ENCODE measurements around the gene SEZ6L2.
A peak's percentile ranks its signal among the peaks of the same experiment; 100 is the strongest.

The SEZ6L2 gene

GRCh38 chr16:29904947-29905346 is 5.6 kb upstream of the SEZ6L2 start:
- Mint-ChIP-seq H3K27me3 (peaks cover 17% of the 10 kb centered on the region), H3K9me3 (no peaks in the 10 kb centered on the region), H3K36me3 (no peaks in the 10 kb centered on the region), H3K27ac (no peak overlapping the region), H3K4me1 (peaks cover 8% of the 10 kb centered on the region), H3K4me3 (no peak overlapping the region)
- CTCF ChIA-PET = no interaction called here
- no peak for DNase-seq

GRCh38 chr16:29903590-29903989 is 4.2 kb upstream of the SEZ6L2 start:
- Mint-ChIP-seq H3K4me3 (no peak overlapping the region), H3K9me3 (no peaks in the 10 kb centered on the region), H3K27me3 (peaks cover 31% of the 10 kb centered on the region), H3K36me3 (no peaks in the 10 kb centered on the region), H3K27ac (no peak overlapping the region), H3K4me1 (peaks cover 13% of the 10 kb centered on the region)
- CTCF ChIA-PET = interaction anchor here (0.6 kb wide), 1 partner anchor 244 kb away, joined by 3 read pairs; no protein-coding TSS in a partner anchor
- DNase-seq = no peak

DNA sequence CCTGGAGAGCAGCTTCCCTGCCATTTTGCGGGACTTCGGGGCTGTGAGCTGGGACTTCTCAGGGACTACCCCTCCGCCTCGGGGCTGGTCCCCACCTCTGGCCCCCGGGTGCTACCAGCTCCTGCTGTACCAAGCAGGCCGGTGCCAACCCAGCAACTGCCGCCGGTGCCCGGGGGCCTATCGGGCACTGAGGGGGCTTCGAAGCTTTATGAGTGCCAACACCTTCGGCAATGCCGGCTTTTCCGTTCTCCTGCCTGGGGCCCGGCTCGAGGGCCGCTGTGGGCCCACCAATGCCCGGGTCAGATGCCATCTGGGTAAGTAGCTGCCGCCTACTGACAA is 2.2 kb upstream of the SEZ6L2 start:
- H3K27me3 Mint-ChIP-seq = peaks cover 51% of the 10 kb centered on the region
- DNase-seq = no peak
- no peaks in the 10 kb centered on the region for H3K9me3 Mint-ChIP-seq
- CTCF ChIA-PET = no interaction called here
- H3K4me1 Mint-ChIP-seq = peaks cover 13% of the 10 kb centered on the region
- H3K4me3 Mint-ChIP-seq = no peak overlapping the region
- no peak overlapping the region for H3K27ac Mint-ChIP-seq
- no peaks in the 10 kb centered on the region for H3K36me3 Mint-ChIP-seq

DNA sequence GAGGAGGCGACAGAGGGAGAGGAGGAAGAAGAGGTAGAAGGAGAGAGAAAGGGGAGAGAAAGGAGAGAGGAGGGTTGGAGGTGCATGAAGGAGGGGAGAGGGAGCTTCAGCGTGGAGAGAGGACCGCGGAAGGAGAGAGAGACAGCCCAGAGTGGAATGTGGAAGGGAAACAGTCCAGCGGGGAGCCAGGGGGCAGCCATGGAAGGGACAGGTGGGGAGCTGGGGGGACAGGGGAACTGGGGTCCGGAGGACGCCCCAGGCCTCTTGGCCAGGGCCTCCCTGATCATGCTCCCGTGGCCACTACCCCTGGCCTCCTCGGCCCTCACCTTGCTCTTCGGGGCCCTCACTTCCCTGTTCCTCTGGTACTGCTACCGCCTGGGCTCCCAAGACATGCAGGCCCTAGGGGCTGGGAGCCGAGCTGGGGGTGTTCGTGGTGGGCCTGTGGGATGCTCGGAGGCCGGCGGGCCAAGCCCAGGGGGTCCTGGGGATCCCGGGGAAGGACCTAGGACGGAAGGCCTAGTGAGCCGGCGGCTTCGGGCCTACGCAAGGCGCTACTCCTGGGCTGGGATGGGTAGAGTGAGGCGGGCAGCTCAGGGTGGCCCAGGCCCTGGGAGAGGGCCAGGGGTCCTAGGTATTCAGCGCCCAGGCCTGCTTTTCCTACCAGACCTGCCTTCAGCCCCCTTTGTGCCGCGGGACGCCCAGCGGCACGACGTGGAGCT is 1.7 kb upstream of the SEZ6L2 start:
- DNase-seq = no peak
- Mint-ChIP-seq H3K9me3 (no peaks in the 10 kb centered on the region), H3K4me3 (peak overlapping the region; percentile 67), H3K4me1 (peaks cover 13% of the 10 kb centered on the region), H3K27me3 (peaks cover 55% of the 10 kb centered on the region), H3K36me3 (no peaks in the 10 kb centered on the region), H3K27ac (peak overlapping the region; percentile 64)
- CTCF ChIA-PET = interaction anchor here (1.0 kb wide), 1 partner anchor 61 kb away, joined by 3 read pairs; the partner anchor contains the start of gene TMEM219

- Mint-ChIP-seq H3K4me1 (peaks cover 13% of the 10 kb centered on the region), H3K9me3 (no peaks in the 10 kb centered on the region), H3K27ac (peak within 1 kb of the TSS; percentile 64), H3K4me3 (peak within 1 kb of the TSS; percentile 67), H3K36me3 (no peaks in the 10 kb centered on the region), H3K27me3 (peaks cover 62% of the 10 kb centered on the region)
- CTCF ChIA-PET = interaction anchor here (0.6 to 1.0 kb wide), 2 partner anchors 62 to 227 kb away, joined by 3 read pairs; partner anchors contain the start of gene TMEM219
- peak; percentile 75 for DNase-seq
Measured at GRCh38 chr16:29900102-29900887, 945 bp upstream of the SEZ6L2 start, which contains the start of gene ASPHD1. Gene ASPHD1, plus strand, starts transcription at chr16:29900488. Its CDS starts 484 bp downstream, at chr16:29900972.

DNA sequence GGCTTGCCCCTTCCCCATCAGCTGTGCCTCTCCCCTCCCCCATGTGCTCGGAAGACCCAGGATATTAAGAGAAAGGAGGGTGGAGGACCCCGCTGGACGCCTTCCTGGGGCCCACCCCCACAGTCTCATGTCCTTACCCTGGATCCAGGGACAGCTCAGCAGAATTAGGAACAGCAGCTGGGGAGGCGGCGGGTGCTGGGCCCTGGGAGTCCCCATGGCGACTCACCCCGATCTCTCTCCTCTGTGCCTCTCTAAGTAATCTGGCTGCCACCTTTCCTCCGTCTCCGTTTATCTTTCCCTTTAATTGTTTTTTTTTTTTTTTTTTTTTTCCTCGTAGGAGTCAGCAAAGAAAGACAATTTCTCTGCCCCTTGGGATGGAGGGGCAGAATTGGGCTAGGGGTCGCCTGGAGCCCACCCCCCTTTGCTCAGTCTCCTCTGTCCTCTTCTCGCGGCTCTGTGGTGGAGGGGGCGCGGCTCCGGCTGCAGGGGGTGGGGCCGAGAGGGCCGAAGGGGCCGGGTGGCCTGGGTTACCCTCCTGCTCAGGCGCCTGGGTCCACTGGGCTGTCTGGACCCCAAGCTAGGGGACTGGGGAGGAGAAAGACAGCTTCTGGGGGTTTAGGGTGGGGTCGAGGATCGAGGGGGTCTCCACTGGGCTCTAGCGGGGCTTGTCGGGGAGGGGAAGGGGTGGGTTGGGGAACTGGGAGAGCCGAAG is 390 bp downstream of the SEZ6L2 start:
- H3K4me3 Mint-ChIP-seq = no peak overlapping the region
- no peak overlapping the region for H3K27ac Mint-ChIP-seq
- no peaks in the 10 kb centered on the region for H3K9me3 Mint-ChIP-seq
- peaks cover 13% of the 10 kb centered on the region for H3K4me1 Mint-ChIP-seq
- no peak for DNase-seq
- H3K27me3 Mint-ChIP-seq = peaks cover 69% of the 10 kb centered on the region
- no peaks in the 10 kb centered on the region for H3K36me3 Mint-ChIP-seq
- CTCF ChIA-PET = no interaction called here

GRCh38 chr16:29898135-29898803 is 1.1 kb downstream of the SEZ6L2 start:
- peaks cover 69% of the 10 kb centered on the region for H3K27me3 Mint-ChIP-seq
- CTCF ChIA-PET = no interaction called here
- H3K4me3 Mint-ChIP-seq = no peak overlapping the region
- H3K27ac Mint-ChIP-seq = no peak overlapping the region
- no peak for DNase-seq
- no peaks in the 10 kb centered on the region for H3K9me3 Mint-ChIP-seq
- no peaks in the 10 kb centered on the region for H3K36me3 Mint-ChIP-seq
- peaks cover 9% of the 10 kb centered on the region for H3K4me1 Mint-ChIP-seq

DNA sequence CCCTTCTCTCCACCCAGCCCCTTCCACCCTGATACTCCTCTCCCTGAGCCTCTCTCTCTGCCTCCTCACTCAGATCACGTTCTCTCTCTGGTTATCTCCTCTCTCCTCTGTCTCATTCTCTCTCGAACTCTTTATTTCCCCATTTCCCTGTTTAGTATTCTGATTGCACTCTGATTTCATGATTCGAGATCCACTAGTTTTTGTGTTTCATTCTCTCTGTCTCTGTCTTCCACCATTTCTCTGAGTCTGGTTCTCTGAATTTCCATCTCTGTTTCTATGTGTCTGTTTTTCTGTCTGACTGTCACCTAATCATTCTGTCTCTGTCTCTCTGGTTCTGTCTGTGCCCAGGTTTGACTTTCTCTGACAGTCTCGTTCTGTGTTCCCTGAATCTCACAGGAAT is 2.0 kb downstream of the SEZ6L2 start:
- H3K9me3 Mint-ChIP-seq = no peaks in the 10 kb centered on the region
- H3K27me3 Mint-ChIP-seq = peaks cover 68% of the 10 kb centered on the region
- CTCF ChIA-PET = no interaction called here
- H3K4me3 Mint-ChIP-seq = no peak overlapping the region
- H3K36me3 Mint-ChIP-seq = no peaks in the 10 kb centered on the region
- peaks cover 9% of the 10 kb centered on the region for H3K4me1 Mint-ChIP-seq
- no peak for DNase-seq
- H3K27ac Mint-ChIP-seq = no peak overlapping the region

DNA sequence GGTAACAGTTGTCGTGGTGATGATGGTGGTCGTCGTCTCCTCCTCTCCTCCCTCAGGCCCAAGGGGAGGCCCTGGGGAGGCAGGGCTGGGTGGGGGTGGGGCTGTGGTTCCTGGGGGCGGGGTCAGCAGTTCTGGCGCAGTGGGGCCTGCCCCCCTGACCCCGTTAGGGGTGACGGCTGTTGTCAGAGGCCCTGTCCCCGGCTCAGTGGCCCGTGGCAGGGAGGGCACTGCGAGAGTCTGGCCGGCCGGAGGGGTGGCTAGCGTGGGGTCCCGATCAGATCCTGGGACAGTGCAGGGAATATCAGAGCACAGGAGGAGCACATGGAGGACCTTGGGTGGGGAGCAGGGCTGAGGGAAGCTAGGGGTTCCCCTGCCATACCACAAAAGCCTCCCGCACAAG is 2.5 kb downstream of the SEZ6L2 start:
- CTCF ChIA-PET = no interaction called here
- no peak overlapping the region for H3K4me3 Mint-ChIP-seq
- H3K27ac Mint-ChIP-seq = no peak overlapping the region
- H3K27me3 Mint-ChIP-seq = peaks cover 63% of the 10 kb centered on the region
- DNase-seq = no peak
- H3K4me1 Mint-ChIP-seq = peaks cover 9% of the 10 kb centered on the region
- H3K36me3 Mint-ChIP-seq = no peaks in the 10 kb centered on the region
- no peaks in the 10 kb centered on the region for H3K9me3 Mint-ChIP-seq

DNA sequence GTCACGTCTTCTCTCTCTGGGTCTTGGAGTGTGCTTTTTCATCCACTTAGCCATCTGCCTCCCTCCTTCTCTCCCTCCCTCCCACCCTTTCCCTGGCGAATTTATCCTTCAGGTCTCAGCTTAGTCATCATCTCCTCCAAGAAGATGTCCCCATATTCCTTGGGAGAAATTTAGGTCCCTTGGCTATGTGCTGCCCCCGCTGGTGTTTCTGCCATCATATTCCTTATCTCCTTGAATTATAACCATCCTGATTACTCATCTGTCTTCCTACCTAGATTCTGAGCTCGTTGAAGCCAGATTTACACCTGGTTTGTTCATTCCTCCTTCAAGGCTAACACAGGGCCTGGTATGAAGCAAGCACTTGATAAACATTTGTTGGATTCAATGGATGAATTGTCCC is 5.0 kb downstream of the SEZ6L2 start:
- H3K36me3 Mint-ChIP-seq = no peaks in the 10 kb centered on the region
- CTCF ChIA-PET = no interaction called here
- H3K27me3 Mint-ChIP-seq = peaks cover 58% of the 10 kb centered on the region

DNA sequence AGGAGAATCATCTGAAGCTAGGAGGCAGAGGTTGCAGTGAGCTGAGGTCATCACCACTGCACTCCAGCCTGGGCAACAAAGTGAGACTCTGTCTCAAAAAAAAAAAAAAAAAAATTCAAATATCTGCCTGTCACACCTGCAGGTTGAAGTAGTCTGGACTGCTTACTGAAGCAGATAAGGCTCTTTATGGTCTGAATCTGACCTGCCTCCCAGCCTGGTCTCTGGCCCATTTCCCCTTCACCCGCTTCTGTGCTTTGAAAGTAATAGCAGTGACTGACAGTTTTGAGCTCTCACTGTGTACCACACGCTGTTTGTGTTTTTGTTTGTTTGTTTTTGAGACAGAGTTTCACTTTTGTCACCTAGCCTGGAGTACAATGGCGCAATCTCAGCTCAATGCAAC is 5.8 kb downstream of the SEZ6L2 start:
- H3K4me3 Mint-ChIP-seq = no peak overlapping the region
- H3K27me3 Mint-ChIP-seq = peaks cover 52% of the 10 kb centered on the region
- H3K27ac Mint-ChIP-seq = no peak overlapping the region
- no peaks in the 10 kb centered on the region for H3K36me3 Mint-ChIP-seq
- no peak for DNase-seq
- H3K4me1 Mint-ChIP-seq = no peaks in the 10 kb centered on the region
- no peaks in the 10 kb centered on the region for H3K9me3 Mint-ChIP-seq
- CTCF ChIA-PET = no interaction called here

More for the DNA sequence above, 5.0 kb downstream of the SEZ6L2 start:
- Mint-ChIP-seq H3K27ac (no peak overlapping the region), H3K4me1 (peaks cover under 1% of the 10 kb centered on the region), H3K9me3 (no peaks in the 10 kb centered on the region), H3K4me3 (no peak overlapping the region)
- no peak for DNase-seq

DNA sequence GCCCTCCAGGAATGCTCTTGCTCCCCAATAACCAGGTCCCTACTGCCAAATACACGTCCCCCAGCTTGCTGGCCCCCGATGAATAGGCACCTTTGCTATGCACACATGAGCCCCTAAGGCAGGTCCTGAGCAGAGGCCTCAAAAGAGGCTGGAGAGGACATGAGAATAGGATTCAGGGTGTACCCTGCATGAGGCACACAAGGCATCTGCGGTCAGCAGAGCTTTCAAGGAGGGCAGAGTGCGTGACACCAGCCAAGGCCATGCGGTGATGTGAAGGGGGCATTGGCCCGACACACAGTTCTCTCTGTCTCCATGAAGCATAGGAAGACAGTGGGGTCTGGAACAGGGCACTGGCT is 6.9 kb downstream of the SEZ6L2 start:
- Mint-ChIP-seq H3K9me3 (no peaks in the 10 kb centered on the region), H3K4me3 (no peak overlapping the region), H3K27me3 (peaks cover 45% of the 10 kb centered on the region), H3K36me3 (no peaks in the 10 kb centered on the region), H3K27ac (no peak overlapping the region), H3K4me1 (no peaks in the 10 kb centered on the region)
- CTCF ChIA-PET = no interaction called here
- no peak for DNase-seq

DNA sequence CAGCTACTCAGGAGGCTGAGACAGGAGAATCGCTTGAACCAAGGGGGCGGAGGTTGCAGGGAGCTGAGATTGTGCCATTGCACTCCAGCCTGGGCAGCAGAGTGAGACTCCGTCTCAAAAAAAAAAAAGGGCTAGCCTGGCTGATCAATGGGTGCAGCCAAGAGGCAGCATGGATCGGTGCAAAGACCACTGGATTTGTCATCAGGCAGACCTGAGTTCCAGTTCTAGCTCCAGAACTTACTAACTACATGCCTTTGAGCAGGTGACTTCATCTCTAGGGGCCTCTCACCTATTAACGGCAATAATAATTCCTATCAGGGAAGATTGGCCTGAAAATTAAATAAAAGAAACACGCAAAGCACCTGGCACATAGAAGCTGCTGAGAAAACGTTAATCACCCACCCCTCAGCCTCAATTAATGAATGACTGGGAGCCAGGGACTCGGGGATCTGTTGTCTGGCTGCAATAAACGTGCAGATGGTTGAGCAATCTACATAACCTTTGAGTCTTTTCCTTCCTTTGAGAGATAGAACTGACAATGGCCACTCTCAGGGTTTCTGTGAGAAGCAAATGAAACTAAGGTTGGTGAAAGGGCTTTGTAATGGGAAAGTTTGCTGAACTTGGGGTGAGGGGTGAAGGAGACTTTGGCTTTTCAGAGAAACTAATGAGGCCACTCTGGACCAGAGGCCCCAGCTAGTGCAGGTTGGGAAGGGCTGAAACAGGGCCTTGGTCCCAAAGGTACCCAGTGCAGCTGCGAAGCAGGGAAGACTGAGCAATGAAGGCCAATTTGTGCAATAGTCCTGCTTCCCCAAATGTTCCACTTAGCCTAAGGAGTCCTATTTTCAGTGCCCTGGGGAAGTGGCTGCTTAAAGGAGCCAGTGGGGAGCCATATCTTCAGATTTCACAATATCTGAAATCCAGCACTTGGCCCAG is 7.6 kb downstream of the SEZ6L2 start:
- CTCF ChIA-PET = no interaction called here
- Mint-ChIP-seq H3K27ac (no peak overlapping the region), H3K27me3 (peaks cover 38% of the 10 kb centered on the region), H3K36me3 (no peaks in the 10 kb centered on the region), H3K4me1 (no peaks in the 10 kb centered on the region), H3K9me3 (no peaks in the 10 kb centered on the region), H3K4me3 (no peak overlapping the region)
- DNase-seq = no peak

Measured in activated naive CD4-positive, alpha-beta T cell treated with anti-CD3 and anti-CD28 coated beads, Interleukin-2, amount 10 ng/mL, durations not matched to agents 7 days and 5 days (primary cell).